Body of pancreas (tissue), 4 donors: ENCODE measurements around the gene CUTA.
"Not testable (repeated sequence)": the region's sequence is repeated elsewhere in the genome, so short reads cannot be mapped to it uniquely, and the experiment has no call there.

ENCODE experiments used
- CTCF ChIP-seq, 7 experiments: fragments of 450-650 bp in 4 of 7; fragments of 200-600 bp in 3 of 7; sonication (generic) in 3 of 7; IDR thresholded peaks; one replicate each; pipeline ENCODE4 v1.5.1; 2016 to 2019; ENCODE audit warnings: antibody characterized with exemption in 7 of 7
- POLR2A ChIP-seq, 3 donors: fragments of 450-650 bp; IDR thresholded peaks; one replicate each; pipeline ENCODE4 v1.6.1; 2016; ENCODE audit warnings: antibody characterized with exemption in 3 of 3, mild to moderate bottlenecking in 2 of 3

GRCh38 chr6:33379184-33379583 is 38.7 kb downstream of the CUTA start:
- not testable (repeated sequence) for TF ChIP-seq CTCF, POLR2A (IDR thresholded peaks at IDR 0.05)
